Stimulated activated CD4-positive, alpha-beta T cell treated with anti-CD3 and anti-CD28 coated beads, Interleukin-4, amount 100 ng/mL, for 1 hour (primary cell): ENCODE data around the gene KMO.

Experiments used
- DNase-seq: peaks from one replicate; pipeline ENCODE4 v3.0.0-alpha.2; 2020

The KMO gene

GRCh38 chr1:241598249-241598648 is 66.1 kb downstream of the KMO start:
- DNase-seq = no peak

DNA sequence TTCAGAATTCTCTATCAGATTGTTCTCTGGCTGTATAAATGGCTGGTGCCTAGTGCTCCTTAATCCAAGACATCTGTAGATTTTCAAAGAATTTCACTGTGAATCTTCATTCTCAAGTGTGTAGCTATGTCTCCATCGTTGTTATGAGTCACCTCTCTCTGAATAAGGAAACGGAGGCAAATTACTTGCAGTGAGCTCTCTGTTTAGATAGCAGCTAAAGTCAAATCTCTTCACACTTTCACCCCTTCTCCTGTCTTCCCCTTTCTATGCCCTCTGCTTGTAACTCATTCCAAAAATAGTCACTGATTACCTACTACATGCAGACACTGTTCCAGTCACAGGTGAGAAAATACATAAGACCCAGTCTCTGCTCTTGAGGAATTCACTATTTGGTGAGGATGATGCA is 68.3 kb downstream of the KMO start:
- DNase-seq = no peak

DNA sequence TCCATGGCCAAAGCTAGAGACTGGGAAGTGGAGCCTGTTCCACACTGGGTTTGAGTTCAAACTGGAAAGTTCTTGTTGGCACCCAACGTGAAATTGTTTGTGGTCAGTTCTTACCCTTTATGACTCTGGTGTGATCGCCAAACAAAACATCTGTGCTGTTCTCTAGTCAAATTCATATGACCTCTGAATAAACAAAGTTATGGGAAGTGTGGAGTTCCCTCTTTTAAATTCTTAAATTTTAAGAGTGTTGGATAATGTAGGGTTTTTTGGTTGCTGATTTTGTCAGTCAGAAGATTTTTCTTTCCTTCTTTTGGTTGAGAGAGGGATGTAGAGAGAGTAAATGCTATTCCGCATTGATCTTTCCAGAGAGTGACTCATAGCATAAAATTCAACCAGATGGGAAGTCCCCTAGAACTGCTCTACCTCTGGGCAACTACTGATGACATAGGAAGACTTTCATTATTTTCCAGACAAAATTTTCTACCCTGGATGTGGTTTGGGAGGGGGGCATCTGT is 71.6 kb downstream of the KMO start:
- DNase-seq = no peak

GRCh38 chr1:241605146-241605805 is 73.1 kb downstream of the KMO start:
- DNase-seq = no peak

GRCh38 chr1:241606544-241606943 is 74.4 kb downstream of the KMO start:
- no peak for DNase-seq

DNA sequence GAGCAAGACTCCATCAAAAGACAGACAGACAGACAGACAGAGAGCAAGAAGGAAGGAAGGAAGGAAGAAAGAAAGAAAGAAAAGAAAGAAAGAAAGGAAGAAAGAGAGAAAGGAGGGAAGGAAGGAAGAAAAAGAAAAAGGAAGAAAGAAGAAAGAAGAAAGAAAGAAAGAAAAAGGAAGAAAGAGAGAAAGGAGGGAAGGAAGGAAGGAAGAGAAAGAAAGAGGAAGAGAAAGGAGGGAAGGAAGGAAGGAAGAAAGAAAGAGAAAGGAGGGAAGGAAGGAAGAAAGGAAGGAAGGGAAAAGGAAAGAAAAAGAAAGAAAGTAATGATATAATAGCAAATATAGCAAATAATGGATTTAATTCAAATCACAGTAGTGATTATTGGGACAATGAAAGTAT is 75.3 kb downstream of the KMO start:
- DNase-seq = no peak

- no peak for DNase-seq
These were observed 76.3 kb downstream of the KMO start for GRCh38 chr1:241608379-241609033.

DNA sequence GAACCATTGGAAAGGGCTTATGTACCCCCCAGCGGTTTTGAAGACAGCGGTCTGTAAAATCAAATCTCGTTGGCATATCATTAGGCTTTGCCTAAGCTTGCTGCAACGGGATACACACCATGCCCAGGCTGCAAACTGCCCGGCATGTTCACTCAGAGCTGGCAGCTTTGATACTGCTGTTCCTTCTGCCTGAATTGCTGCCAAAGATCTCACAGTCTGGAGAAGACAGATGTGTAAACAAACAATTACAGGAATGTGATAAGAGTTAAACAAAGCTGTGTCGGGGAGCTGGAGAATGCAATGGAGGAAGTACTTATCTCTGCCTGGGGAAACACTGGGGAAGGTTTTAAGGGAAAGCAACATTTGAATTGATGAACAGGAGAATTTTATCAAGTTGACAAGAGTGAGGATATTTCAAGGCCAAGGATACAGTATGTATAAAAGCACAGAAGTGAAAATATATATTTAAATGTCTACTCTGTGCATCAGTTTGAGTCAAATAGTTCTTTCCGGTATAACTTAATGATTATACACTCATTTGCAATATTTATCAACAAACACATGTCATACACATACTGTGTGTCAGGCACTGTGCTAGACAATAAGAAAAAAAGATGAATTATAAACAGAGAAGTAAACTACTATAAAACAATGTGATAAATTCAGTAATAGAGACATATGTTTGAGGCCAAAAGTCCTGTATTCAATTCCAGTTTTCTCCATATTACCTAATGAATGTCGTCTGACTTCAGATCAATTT is 78.1 kb downstream of the KMO start:
- DNase-seq = no peak

DNA sequence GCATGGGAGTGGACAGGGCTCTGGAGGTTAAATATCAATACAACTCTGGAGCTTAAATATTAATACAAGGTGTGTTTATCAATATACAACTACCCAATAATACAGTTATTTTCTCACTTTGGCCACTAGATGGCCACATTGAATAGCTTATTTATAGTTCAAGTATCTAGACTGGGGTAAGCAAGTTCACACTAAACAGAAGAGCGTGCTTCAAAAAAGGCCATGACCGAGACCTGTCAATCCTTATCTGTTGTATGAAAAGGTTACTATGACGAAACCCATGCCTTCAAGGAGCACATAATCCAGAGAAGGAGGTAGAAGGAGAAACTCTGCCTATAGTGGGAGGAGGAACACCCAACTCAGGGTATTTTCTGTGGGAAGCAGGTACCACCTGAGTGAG is 78.9 kb downstream of the KMO start:
- no peak for DNase-seq

DNA sequence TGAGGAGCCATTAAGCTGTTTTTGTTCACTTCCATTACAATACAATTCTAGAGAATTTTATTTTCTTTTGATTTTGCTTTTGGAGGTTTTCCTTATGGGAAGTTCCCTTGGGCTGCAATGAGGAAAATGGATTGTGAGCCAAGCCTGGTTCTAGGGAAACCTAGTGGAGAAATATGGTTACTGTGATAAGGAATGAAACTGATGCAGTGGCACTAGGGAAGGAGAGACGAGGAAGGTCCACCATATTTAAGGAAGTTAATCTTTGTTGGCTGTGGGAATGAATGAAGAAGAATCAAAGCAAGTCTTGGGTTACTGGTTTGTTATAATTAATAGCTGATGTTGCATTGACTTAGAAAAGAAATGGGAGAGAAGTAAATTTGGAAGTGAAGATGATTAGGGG is 79.6 kb downstream of the KMO start:
- DNase-seq = no peak

DNA sequence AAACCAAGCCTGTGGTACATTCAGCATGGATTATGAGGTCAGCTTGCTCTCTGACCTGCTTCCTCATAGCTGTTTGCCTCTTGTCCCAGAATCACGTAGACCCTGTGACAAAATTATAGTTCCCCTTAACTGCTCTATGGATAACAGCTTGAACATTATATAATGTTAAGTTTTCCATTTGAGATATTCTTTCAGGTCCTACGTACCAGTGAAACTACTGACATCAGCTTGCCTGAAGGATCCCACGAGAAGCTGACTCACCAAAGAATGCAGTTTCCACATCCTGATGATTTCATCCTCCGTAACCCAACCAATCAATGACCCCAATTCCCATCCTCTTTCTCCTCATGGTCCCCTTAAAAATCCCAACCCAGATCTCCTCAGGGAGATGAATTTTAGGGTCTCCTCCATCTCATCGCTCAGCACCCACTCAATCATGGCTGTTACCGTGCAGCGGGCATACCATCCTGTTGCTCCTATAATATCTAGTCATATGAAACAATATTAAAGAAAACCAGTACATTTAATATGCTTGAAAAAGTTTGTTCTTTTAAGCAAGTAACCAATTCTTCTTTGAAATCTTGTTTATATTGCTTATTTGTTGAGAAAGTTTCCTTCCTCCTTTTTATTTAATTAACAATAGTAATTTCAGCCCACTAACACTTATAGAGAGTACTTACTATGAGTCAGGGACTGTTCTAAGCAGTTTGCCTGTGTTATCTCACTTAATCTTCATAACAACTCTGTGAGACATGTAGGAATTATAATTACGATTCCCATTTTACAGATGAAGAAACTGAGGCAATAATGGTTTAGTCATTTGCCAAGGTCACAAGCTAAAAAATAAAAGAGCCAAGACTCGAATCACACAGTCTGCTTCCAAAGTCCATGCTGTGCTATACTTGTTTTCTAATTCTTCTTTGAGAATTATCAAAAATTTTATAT is 80.6 kb downstream of the KMO start:
- no peak for DNase-seq

GRCh38 chr1:241614144-241614543 is 82.0 kb downstream of the KMO start:
- no peak for DNase-seq

DNA sequence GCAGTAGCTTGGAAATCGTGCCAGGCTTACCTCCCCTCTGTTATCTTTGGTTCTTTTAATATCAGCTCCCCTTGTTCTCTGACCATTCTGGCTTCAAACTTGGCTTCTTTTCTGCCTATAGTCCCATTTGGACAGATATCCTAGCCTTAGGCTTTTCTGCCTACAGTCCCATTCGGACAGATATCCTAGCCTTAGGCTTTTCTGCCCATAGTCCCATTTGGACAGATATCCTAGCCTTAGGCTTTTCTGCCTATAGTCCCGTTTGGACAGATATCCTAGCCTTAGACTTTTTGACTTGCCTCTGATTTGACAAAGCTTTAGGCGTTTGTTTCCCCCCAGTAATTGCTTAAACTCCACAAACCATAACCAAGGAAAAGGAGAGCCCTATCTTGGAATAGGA is 82.4 kb downstream of the KMO start:
- DNase-seq = no peak

DNA sequence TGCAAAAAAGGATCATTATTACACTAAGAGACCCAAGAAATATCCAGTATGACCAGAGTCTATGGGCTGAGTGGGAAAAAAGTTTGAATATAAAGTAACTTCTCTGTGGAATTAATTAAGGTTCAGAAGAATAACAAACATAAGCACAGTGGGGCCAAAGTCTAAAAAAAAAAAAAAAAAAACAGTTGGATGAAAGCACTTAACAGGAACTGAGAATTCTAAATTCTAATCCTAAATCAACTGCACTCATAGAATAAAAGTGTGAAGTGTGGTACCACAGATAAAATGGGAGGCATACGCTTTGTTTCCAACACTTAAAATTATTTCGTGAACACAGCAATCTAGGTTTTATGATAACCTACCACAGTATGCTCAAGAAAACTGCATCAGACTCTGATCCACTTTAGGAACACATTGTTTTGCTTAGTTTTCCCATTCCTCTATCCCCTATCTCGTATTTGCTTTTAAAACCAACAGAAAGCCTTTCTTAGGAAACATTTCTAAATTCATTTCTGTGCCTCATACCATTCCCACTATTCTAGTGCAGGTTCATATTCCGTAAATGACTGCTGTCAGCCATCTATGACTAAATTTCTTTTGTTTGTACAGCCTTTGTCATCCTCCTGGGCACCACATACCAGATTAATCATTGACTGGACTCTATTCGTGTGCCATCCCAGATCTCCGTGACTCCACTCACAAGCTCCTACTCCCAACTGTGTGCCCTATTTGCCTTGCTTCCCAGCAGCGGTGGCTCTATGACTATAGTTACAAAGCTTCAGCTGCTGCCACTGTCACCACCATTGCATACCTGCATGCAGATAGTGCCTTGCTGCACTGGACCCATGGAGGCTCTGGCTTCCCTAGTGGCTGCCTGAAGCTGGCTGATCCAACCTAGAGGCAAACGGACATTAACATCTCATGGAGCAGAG is 83.1 kb downstream of the KMO start:
- no peak for DNase-seq

DNA sequence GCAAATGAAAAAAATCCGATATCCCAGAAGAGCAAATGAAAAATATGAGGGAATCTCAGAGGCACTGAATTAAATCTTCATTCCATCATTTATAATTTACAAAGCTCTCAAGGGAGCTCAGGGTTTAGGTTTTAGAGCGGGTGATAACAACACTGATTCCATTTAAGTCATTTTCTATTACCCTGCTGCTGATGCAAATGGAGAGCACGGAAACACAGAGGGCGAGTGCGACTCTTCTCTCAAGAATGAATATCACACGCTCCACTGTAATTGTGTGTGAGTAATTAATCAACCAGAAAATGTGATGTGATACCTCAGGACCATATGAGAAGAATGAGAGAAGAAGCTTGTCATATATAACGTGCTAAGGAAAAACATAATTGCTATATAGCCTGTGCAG is 85.2 kb downstream of the KMO start:
- no peak for DNase-seq

DNA sequence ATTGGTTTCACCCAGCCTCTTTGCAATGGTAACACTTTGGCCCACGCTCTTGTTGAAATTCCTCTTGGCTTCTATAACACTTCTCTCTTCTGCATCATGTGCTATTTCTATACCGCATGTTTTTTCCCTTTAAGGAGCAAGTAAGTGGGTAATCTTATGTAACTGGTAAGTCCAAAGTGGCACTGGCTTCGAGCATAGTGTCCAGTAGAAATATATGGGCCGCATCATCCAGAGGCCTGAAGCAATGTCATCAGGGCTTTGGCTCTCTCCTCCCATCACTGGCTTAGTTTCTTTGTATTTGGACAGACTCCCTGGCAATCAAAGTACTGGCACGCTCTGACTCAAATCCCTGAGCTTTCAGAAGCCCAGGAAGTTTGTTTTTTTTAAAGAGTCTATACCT is 90.5 kb downstream of the KMO start:
- no peak for DNase-seq

DNA sequence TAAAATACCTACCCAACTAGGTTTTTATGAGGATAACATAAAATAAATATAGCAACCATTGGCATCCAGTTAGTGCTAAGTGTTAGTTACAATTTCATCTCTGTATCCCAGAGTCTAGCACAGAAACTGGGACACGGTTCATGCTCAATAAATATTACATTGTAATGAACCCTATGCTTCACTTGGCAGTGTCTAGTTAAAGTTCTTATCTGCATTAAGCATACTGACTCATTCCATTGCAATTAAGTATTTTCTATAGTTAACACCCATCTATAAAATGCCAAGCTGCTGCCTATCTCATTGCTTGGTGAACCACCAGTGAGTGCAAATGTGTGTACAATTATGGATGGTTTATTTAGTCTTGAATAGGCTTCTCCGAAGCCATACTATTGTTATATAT is 92.8 kb downstream of the KMO start:
- DNase-seq = no peak

- peak; percentile 7 for DNase-seq
These were observed 95.5 kb downstream of the KMO start for GRCh38 chr1:241627453-241628259.

DNA sequence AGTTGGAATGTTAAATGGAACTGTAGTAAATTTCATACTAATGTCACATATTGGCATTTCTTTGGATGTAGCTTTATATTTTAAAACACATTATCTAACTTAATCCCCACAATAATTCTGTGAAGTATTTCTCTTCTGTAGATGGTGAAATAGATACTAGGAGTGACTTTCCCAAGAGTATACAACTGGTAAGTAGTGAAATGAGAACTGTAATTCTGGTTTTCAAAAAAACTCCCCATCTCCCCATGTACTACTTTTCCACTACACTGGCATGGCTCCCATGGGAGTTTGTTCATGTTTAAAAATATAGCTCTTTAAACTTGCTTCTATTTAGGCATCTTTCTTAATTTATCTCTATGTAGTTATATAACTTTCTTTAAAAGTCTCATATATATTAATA is 97.8 kb downstream of the KMO start:
- no peak for DNase-seq

- DNase-seq = no peak
These were observed 98.3 kb downstream of the KMO start for GRCh38 chr1:241630476-241630875.

- DNase-seq = no peak
These were observed 98.7 kb downstream of the KMO start for GRCh38 chr1:241630899-241631298.
